Breast epithelium (tissue), 4 donors: Measurements from ENCODE around the gene LDLRAD4. TPM values are rescaled to one million over a fixed set of nuclear protein-coding genes. Genes with fewer than 3 reads are reported as not detected.

Experiments
- DNase-seq, 2 donors: peaks; one replicate each; pipeline ENCODE4 v3.0.0-alpha.2; 2019; ENCODE audit warnings: low spot score in 2 of 2
- H3K27ac ChIP-seq, 2 donors: fragments of 200-600 bp; sonication (generic) in 1 of 2; one replicate each; pipeline ENCODE4 v1.5.1; 2016 to 2019; ENCODE audit warnings: mild to moderate bottlenecking in 1 of 2
- H3K27me3 ChIP-seq, 2 donors: fragments of 200-600 bp; sonication (generic) in 1 of 2; one replicate each; pipeline versions ENCODE4 v1.5.1 to v1.6.0; 2017 to 2019; ENCODE audit warnings: control low read depth in 1 of 2, mild to moderate bottlenecking in 1 of 2
- H3K36me3 ChIP-seq: fragments of 200-600 bp; one replicate; pipeline ENCODE4 v1.5.1; 2019
- H3K4me1 ChIP-seq, 2 donors: fragments of 200-600 bp; sonication (generic); one replicate each; pipeline ENCODE4 v1.5.1; 2016 to 2019; ENCODE audit warnings: control low read depth in 1 of 2
- H3K4me3 ChIP-seq, 3 donors: fragments of 200-600 bp; sonication (generic); 1 replicate in 2 of 3; 2 replicates in 1 of 3; pipeline ENCODE4 v1.5.1; 2016 to 2019; ENCODE audit warnings: mild to moderate bottlenecking in 3 of 3, moderate library complexity in 2 of 3
- H3K9me3 ChIP-seq, 2 donors: fragments of 200-600 bp; sonication (generic) in 1 of 2; one replicate each; pipeline ENCODE4 v1.5.1; 2016 to 2019; ENCODE audit warnings: control low read depth in 1 of 2
- POLR2A ChIP-seq: fragments of 450-650 bp; IDR thresholded peaks from one replicate; pipeline ENCODE4 v1.6.1; 2016; ENCODE audit warnings: antibody characterized with exemption, mild to moderate bottlenecking, moderate library complexity
- POLR2AphosphoS5 ChIP-seq, 3 donors: sonication (generic); formaldehyde crosslinking; IDR thresholded peaks; one replicate each; pipeline ENCODE4 v1.6.1; 2017; ENCODE audit warnings: antibody characterized with exemption in 3 of 3
- intact Hi-C: fragments of 100-400 bp; cut with DNase I; formaldehyde crosslinking; loops from one replicate; pipeline ENCODE4 v1.15.1; 2023; ENCODE audit warnings: low total_unique reads
- total RNA-seq, 3 donors: library from RNA; depleted of rRNA; stranded (reverse); fragments of >200 nt; gene quantifications; one replicate each; pipeline ENCODE4 v1.1.0, GENCODE V29; 2016
- TF ChIP-seq, protein P1 (sequence below), 3 donors: fragments of 450-650 bp; IDR thresholded peaks; one replicate each; pipeline ENCODE4 v1.5.1; 2016 to 2017; ENCODE audit warnings: antibody characterized with exemption in 3 of 3, mild to moderate bottlenecking in 3 of 3, moderate library complexity in 3 of 3

Gene LDLRAD4
- total RNA-seq, 3 donors from 2014 or later: 28.5 to 94.3 (median 42.9) TPM

DNA sequence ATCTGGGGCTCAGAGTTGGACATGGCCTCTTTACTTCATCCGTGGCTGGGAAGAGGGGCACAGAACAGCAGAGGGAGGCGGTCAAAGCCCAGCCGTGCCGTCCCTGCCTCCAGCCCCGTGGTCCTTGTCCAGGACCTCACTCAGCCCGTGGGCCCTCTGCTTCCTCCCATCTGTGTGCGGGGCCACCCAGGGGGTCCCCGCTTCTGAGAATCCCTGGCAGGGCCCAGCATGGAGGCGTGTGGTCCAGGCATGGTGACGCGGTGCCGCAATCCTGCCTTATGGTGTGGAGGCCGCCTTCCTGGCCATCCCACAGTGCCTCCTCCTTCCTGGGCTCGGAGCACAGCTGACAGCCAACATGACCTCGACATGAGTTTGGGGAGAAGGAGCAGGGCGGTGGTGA lies 275.2 kb downstream of the LDLRAD4 start:
- no peak for DNase-seq
- TF ChIP-seq POLR2A (no peak), POLR2AphosphoS5 (IDR thresholded peaks at IDR 0.05) (no peak)
- TF ChIP-seq, protein P1, sequence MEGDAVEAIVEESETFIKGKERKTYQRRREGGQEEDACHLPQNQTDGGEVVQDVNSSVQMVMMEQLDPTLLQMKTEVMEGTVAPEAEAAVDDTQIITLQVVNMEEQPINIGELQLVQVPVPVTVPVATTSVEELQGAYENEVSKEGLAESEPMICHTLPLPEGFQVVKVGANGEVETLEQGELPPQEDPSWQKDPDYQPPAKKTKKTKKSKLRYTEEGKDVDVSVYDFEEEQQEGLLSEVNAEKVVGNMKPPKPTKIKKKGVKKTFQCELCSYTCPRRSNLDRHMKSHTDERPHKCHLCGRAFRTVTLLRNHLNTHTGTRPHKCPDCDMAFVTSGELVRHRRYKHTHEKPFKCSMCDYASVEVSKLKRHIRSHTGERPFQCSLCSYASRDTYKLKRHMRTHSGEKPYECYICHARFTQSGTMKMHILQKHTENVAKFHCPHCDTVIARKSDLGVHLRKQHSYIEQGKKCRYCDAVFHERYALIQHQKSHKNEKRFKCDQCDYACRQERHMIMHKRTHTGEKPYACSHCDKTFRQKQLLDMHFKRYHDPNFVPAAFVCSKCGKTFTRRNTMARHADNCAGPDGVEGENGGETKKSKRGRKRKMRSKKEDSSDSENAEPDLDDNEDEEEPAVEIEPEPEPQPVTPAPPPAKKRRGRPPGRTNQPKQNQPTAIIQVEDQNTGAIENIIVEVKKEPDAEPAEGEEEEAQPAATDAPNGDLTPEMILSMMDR (IDR thresholded peaks at IDR 0.05): no peak
- no peak overlapping the region for H3K27ac ChIP-seq
- H3K27me3 ChIP-seq: no peaks in the 10 kb centered on the region
- H3K9me3 ChIP-seq: peaks cover 0 to 3% of the 10 kb centered on the region in 2 donors
- H3K4me1 ChIP-seq: no peaks in the 10 kb centered on the region
- H3K36me3 ChIP-seq: no peaks in the 10 kb centered on the region
- intact Hi-C loops: no loop called here
- no peak overlapping the region for H3K4me3 ChIP-seq

DNA sequence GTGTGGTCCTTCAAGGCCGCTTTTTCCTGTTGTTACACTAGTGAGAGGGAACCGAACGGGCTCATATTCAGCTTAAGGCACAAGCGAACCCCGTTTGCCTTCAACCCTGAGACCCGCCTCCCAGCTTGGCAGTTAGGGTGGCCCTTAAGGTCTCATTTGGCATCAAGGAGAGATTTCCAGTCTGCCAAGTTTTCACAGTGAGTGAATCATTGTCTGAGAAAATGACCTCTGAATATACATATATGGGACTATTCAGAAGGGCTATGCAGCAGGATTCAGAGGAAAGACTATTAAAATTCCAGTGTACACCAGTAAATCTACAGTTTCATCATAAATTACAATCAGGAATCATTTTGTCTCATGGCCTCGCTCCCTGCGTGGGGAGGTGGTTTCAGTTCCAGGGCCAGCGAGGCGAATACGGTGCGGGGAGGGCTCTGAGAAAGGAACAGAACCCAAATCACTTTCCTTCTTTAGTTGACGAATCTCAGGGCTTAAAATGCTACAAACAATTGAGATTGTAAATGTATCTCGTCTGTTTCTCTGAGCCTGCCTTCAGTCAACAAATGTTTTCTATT lies 276.4 kb downstream of the LDLRAD4 start:
- Histone ChIP-seq H3K4me3 (no peak overlapping the region), H3K9me3 (peaks cover 0 to 5% of the 10 kb centered on the region in 2 donors), H3K27ac (no peak overlapping the region), H3K36me3 (no peaks in the 10 kb centered on the region), H3K27me3 (no peaks in the 10 kb centered on the region), H3K4me1 (no peaks in the 10 kb centered on the region)
- DNase-seq: no peak
- TF ChIP-seq POLR2A (no peak), POLR2AphosphoS5 (IDR thresholded peaks at IDR 0.05) (no peak)
- TF ChIP-seq, protein P1 (IDR thresholded peaks at IDR 0.05): no peak
- intact Hi-C loops: no loop called here

DNA sequence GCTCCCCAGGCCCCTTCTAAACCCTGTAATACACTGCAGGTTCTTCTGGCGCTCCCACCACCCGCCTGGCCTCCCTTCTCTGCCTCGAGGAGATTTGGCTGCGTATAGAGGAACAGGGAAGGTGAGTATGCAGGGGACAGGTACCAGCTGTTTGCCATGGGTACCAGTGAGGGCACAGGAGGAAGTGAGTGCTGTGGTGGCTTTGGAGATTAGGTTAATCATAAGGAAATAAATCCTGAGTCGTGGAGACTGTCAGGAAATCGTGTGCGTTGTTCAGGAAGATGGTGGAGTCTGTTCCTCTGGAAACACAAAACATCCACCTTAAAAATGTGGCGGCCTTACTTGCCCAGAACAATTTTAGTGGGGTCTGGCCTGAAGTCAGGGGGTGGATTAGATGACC lies 277.4 kb downstream of the LDLRAD4 start:
- Histone ChIP-seq H3K4me1 (peaks cover 3 to 6% of the 10 kb centered on the region in 2 donors), H3K36me3 (no peaks in the 10 kb centered on the region), H3K27ac (no peak overlapping the region), H3K9me3 (peaks cover 0 to 5% of the 10 kb centered on the region in 2 donors), H3K4me3 (no peak overlapping the region), H3K27me3 (no peaks in the 10 kb centered on the region)
- intact Hi-C loops: no loop called here
- no peak for DNase-seq
- TF ChIP-seq POLR2A (no peak), POLR2AphosphoS5 (IDR thresholded peaks at IDR 0.05) (no peak)
- TF ChIP-seq, protein P1 (IDR thresholded peaks at IDR 0.05): no peak

DNA sequence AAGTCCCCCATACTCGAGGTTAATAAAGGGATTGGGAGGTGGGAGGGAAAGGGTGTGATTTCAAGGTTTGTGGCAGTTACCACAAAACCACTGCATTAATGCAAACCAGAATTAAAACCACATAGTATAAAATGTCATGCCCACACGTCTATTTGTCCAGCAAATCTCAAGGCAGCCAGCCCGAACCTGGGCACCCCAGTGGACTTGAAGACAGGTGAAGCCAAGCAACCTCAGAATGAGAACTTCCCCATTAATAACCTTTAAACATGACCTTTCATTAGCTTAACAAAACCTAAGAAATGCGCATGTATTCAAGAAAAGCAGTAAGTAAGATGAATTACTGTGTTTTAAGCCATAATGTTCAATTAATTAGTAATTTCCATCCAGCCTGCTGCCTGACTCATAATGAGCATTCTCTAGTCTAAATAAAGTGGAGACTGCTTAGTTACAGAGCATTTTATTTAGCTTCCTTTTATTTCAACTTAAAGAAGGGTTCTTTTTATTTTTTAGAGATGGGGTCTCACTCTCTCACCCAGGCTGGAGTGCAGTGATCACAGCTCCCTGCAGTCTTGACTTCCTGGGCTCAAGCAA lies 278.2 kb downstream of the LDLRAD4 start:
- Histone ChIP-seq H3K27ac (no peak overlapping the region), H3K9me3 (peaks cover 0 to 5% of the 10 kb centered on the region in 2 donors), H3K36me3 (no peaks in the 10 kb centered on the region), H3K4me1 (peaks cover 6 to 7% of the 10 kb centered on the region in 2 donors), H3K27me3 (no peaks in the 10 kb centered on the region), H3K4me3 (no peak overlapping the region)
- intact Hi-C loops: no loop called here
- no peak for DNase-seq
- TF ChIP-seq, protein P1 (IDR thresholded peaks at IDR 0.05): no peak
- TF ChIP-seq POLR2A (no peak), POLR2AphosphoS5 (IDR thresholded peaks at IDR 0.05) (no peak)

DNA sequence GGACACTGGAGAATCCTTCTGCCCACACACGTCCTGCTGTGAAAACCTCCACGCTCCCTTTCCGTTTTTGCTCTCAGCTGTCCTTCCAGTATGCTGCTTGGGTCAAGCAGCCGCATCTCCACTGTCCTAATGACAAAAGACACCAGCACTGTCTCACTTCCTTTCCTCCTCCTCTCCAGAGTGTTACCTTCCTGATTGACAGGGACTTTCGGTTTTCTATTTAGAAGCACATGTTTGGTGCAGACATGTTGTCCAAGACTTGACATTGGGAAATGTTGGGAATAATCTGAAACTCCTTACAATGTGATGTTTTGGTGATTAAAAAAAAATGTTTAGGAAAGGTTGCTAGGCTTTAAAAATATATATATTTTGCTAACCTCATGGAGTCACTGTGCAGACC lies 281.2 kb downstream of the LDLRAD4 start:
- DNase-seq: no peak
- H3K27me3 ChIP-seq: no peaks in the 10 kb centered on the region
- intact Hi-C loops: no loop called here
- H3K36me3 ChIP-seq: no peaks in the 10 kb centered on the region
- peak overlapping the region; percentile 66 to 77 for H3K27ac ChIP-seq
- H3K4me1 ChIP-seq: peaks cover 6 to 7% of the 10 kb centered on the region in 2 donors
- TF ChIP-seq POLR2AphosphoS5 (IDR thresholded peaks at IDR 0.05): no peak
- TF ChIP-seq, protein P1 (IDR thresholded peaks at IDR 0.05): no peak
- no peak for TF ChIP-seq POLR2A
- peaks cover 0 to 5% of the 10 kb centered on the region in 2 donors for H3K9me3 ChIP-seq
- peak overlapping the region in 1 of 3 donors; percentile 20 for H3K4me3 ChIP-seq
